Stomach (tissue), 9 donors: Measurements from ENCODE around the gene AUTS2. TPM values are rescaled to one million over a fixed set of nuclear protein-coding genes. Genes with fewer than 3 reads are reported as not detected.

Experiments used
- DNase-seq, 2 donors: peaks; one replicate each; pipeline versions ENCODE4 v3.0.0 to v3.0.0-alpha.2; 2013 to 2019
- H3K27ac ChIP-seq, 5 donors: fragments of 200-600 bp in 4 of 5; sonication (generic) in 4 of 5; one replicate each; pipeline ENCODE4 v1.5.1; 2013 to 2019; ENCODE audit warnings: mild to moderate bottlenecking in 1 of 5, moderate library complexity in 1 of 5
- H3K27me3 ChIP-seq, 3 donors: fragments of 200-600 bp; sonication (generic); one replicate each; pipeline ENCODE4 v1.5.1; 2017 to 2019; ENCODE audit warnings: mixed run types in 1 of 3
- H3K36me3 ChIP-seq, 4 donors: fragments of 200-600 bp; sonication (generic); 1 replicate in 3 of 4; 2 replicates in 1 of 4; pipeline ENCODE4 v1.5.1; 2016 to 2019
- H3K4me1 ChIP-seq, 4 donors: fragments of 200-600 bp; sonication (generic); one replicate each; pipeline ENCODE4 v1.5.1; 2016 to 2019
- H3K4me3 ChIP-seq, 4 donors: fragments of 200-600 bp; sonication (generic) in 3 of 4; one replicate each; pipeline ENCODE4 v1.5.1; 2016 to 2019; ENCODE audit warnings: mild to moderate bottlenecking in 1 of 4
- H3K9me3 ChIP-seq, 4 donors: fragments of 200-600 bp; sonication (generic); one replicate each; pipeline ENCODE4 v1.5.1; 2016 to 2019
- EP300 ChIP-seq: sonication (generic); formaldehyde crosslinking; IDR thresholded peaks from one replicate; pipeline ENCODE4 v1.6.1; 2017; ENCODE audit warnings: antibody characterized with exemption
- POLR2A ChIP-seq, 4 donors: fragments of 450-650 bp; IDR thresholded peaks; one replicate each; pipeline ENCODE4 v1.6.1; 2016; ENCODE audit warnings: antibody characterized with exemption in 4 of 4, control low read depth in 2 of 4, mild to moderate bottlenecking in 1 of 4, moderate library complexity in 1 of 4
- POLR2AphosphoS5 ChIP-seq, 3 donors: sonication (generic); formaldehyde crosslinking; IDR thresholded peaks; one replicate each; pipeline ENCODE4 v1.6.1; 2016; ENCODE audit warnings: antibody characterized with exemption in 3 of 3
- WGBS, 5 donors: extraction: QIAGEN DNeasy Blood & Tissue Kit in 3 of 5; methylation state at CpG; one replicate each; pipeline versions ENCODE4 v1.1.5 to v1.1.7; 2013 to 2018; 5-methylcytosine and 5-hydroxymethylcytosine counted together
- intact Hi-C: fragments of 100-400 bp; cut with DNase I; formaldehyde crosslinking; loops from one replicate; pipeline ENCODE4 v1.15.1; 2023; ENCODE audit warnings: low total_unique reads
- polyA plus RNA-seq, 3 donors: library from polyadenylated mRNA; stranded (reverse); fragments of 200-250 nt; gene quantifications; one replicate each; pipeline ENCODE4 v1.2.3, GENCODE V29; 2013
- total RNA-seq, 5 donors: library from RNA; depleted of rRNA; stranded (reverse); fragments of >200 nt; gene quantifications; one replicate each; pipeline versions ENCODE4 v1.1.0 to v1.2.3, GENCODE V29; 2014 to 2016
- TF ChIP-seq, protein P1 (sequence below), 7 experiments: fragments of 450-650 bp in 4 of 7; fragments of 200-600 bp in 3 of 7; sonication (generic) in 3 of 7; IDR thresholded peaks; one replicate each; pipeline ENCODE4 v1.5.1; 2016 to 2019; ENCODE audit warnings: antibody characterized with exemption in 7 of 7, control low read depth in 2 of 7, mild to moderate bottlenecking in 1 of 7
- donor health status: healthy with polysubstance abuse.
- donor health status: Bipolar disorder and iron deficiency.
- donor health status: healthy.

AUTS2 gene
- total and polyA plus RNA-seq, 8 donors: 3.8 to 90.3 (median 38.1) TPM

DNA sequence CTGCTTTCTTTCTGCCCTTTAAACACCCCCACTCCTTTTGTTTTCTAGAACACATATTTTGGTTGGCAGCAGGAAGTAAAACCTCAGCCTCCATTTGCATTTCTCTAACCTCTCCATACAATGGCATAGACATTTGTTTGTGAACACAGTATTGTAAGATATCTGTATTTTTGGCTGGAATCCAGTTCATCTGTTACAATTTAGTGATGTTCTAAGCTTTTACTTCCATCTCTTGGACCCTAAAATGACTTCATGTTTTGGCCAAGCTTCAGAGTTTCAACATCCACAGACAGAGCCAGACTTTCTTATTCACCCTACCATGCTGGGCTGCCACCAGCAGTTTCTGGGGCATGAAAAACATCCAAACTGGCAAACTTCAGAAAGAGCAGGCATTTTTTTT, 21.1 kb upstream of the AUTS2 start:
- TF ChIP-seq POLR2AphosphoS5 (IDR thresholded peaks at IDR 0.05): no peak
- no peak for TF ChIP-seq POLR2A (IDR thresholded peaks at IDR 0.05)
- TF ChIP-seq, protein P1, sequence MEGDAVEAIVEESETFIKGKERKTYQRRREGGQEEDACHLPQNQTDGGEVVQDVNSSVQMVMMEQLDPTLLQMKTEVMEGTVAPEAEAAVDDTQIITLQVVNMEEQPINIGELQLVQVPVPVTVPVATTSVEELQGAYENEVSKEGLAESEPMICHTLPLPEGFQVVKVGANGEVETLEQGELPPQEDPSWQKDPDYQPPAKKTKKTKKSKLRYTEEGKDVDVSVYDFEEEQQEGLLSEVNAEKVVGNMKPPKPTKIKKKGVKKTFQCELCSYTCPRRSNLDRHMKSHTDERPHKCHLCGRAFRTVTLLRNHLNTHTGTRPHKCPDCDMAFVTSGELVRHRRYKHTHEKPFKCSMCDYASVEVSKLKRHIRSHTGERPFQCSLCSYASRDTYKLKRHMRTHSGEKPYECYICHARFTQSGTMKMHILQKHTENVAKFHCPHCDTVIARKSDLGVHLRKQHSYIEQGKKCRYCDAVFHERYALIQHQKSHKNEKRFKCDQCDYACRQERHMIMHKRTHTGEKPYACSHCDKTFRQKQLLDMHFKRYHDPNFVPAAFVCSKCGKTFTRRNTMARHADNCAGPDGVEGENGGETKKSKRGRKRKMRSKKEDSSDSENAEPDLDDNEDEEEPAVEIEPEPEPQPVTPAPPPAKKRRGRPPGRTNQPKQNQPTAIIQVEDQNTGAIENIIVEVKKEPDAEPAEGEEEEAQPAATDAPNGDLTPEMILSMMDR (IDR thresholded peaks at IDR 0.05): no peak
- no peak for TF ChIP-seq EP300
- H3K27ac ChIP-seq: no peak overlapping the region
- intact Hi-C loops: no loop called here
- no peaks in the 10 kb centered on the region for H3K27me3 ChIP-seq
- no peak overlapping the region for H3K4me3 ChIP-seq
- DNase-seq: peak in 1 of 2 donors; percentile 23
- H3K36me3 ChIP-seq: no peaks in the 10 kb centered on the region
- H3K4me1 ChIP-seq: no peaks in the 10 kb centered on the region
- H3K9me3 ChIP-seq: no peaks in the 10 kb centered on the region

DNA sequence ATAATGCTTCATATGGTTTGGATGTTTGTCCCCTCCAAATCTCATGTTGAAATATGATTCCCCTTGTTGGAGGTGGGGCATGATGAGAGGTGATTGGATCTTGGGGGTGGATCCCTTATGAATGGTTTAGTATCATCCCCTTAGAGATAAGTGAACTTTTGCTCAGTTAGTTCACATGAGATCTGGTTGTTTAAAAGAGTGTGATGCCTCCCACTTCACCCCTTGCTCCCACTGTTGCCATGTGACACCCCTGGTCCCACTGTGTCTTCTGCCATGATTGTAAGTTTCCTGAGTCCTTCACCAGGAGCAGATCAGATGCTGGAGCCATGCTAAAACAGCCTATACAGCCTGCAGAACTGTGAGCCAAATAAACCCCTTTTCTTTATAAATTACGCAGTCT, 13.1 kb upstream of the AUTS2 start:
- Histone ChIP-seq H3K4me1 (no peaks in the 10 kb centered on the region), H3K4me3 (no peak overlapping the region), H3K27ac (no peak overlapping the region), H3K36me3 (no peaks in the 10 kb centered on the region), H3K27me3 (no peaks in the 10 kb centered on the region), H3K9me3 (no peaks in the 10 kb centered on the region)
- intact Hi-C loops: no loop called here
- WGBS, 5 donors: 85 to 100% (median 97%) methylated on average over 1 of the region's 1 CpG
- TF ChIP-seq POLR2AphosphoS5 (IDR thresholded peaks at IDR 0.05) (no peak), POLR2A (IDR thresholded peaks at IDR 0.05) (no peak), EP300 (no peak)
- TF ChIP-seq, protein P1 (IDR thresholded peaks at IDR 0.05): no peak
- no peak for DNase-seq

DNA sequence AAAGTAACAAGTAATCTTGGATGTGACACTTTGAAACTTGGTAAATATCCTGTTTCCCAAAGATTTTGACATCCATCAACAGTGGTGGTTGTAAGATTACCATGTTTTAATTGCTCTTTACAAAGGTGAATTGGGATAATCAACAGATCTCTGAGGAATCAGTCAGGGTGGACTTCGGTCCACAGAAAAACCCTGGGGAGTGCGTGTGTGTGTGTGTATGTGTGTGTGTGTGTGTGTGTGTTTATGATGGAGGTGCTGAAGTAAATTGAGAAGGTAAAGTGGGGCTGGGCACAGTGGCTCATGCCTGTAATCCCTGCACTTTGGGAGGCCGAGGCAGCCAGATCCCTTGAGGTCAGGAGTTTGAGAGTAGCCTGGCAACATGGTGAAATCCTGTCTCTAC, 12.0 kb upstream of the AUTS2 start:
- no peaks in the 10 kb centered on the region for H3K36me3 ChIP-seq
- 48 to 82% (median 68%) methylated on average over 3 of the region's 3 CpGs for WGBS, 5 donors
- intact Hi-C loops: no loop called here
- no peaks in the 10 kb centered on the region for H3K27me3 ChIP-seq
- TF ChIP-seq EP300: no peak
- TF ChIP-seq, protein P1 (IDR thresholded peaks at IDR 0.05): no peak
- TF ChIP-seq POLR2AphosphoS5 (IDR thresholded peaks at IDR 0.05): no peak
- TF ChIP-seq POLR2A (IDR thresholded peaks at IDR 0.05): no peak
- H3K4me1 ChIP-seq: no peaks in the 10 kb centered on the region
- DNase-seq: no peak
- peaks cover 0 to 5% (median 0%) of the 10 kb centered on the region in 4 donors for H3K9me3 ChIP-seq
- H3K27ac ChIP-seq: no peak overlapping the region
- no peak overlapping the region for H3K4me3 ChIP-seq

GRCh38 chr7:69588773-69589172, 9.5 kb upstream of the AUTS2 start:
- Histone ChIP-seq H3K4me1 (no peaks in the 10 kb centered on the region), H3K4me3 (no peak overlapping the region), H3K27ac (no peak overlapping the region), H3K27me3 (no peaks in the 10 kb centered on the region), H3K36me3 (no peaks in the 10 kb centered on the region), H3K9me3 (peaks cover 0 to 8% (median 0%) of the 10 kb centered on the region in 4 donors)
- WGBS, 5 donors: 28 to 38% (median 30%) methylated on average over 5 of the region's 5 CpGs
- TF ChIP-seq, protein P1 (IDR thresholded peaks at IDR 0.05): no peak
- TF ChIP-seq POLR2A (IDR thresholded peaks at IDR 0.05) (no peak), POLR2AphosphoS5 (IDR thresholded peaks at IDR 0.05) (no peak), EP300 (no peak)
- intact Hi-C loops: no loop called here
- DNase-seq: no peak
